Endothelial cell of umbilical vein (primary cell): Measurements from ENCODE around the gene CALN1.

Experiments
- EZH2 ChIP-seq: IDR thresholded peaks from 2 replicates; pipeline ENCODE4 v1.6.1; 2012; ENCODE audit warnings: borderline replicate concordance, low read depth, mild to moderate bottlenecking, moderate library complexity, low read length, inconsistent platforms; ENCODE audit not compliant: severe bottlenecking
- FOS ChIP-seq: IDR thresholded peaks from 2 replicates; pipeline ENCODE4 v1.6.1; 2011; ENCODE audit warnings: mild to moderate bottlenecking, low read length, moderate library complexity, borderline replicate concordance; ENCODE audit not compliant: insufficient read depth
- GATA2 ChIP-seq: IDR thresholded peaks from 2 replicates; pipeline ENCODE4 v1.7.0; 2011; ENCODE audit warnings: low read depth, mild to moderate bottlenecking, moderate library complexity, mixed read lengths, low read length; ENCODE audit not compliant: insufficient read length, insufficient read depth
- JUN ChIP-seq: IDR thresholded peaks from 2 replicates; pipeline ENCODE4 v1.6.1; 2011; ENCODE audit warnings: borderline replicate concordance, low read depth; ENCODE audit not compliant: insufficient read length, insufficient read depth
- MYC ChIP-seq: IDR thresholded peaks from one replicate; pipeline ENCODE4 v1.6.1; 2011; ENCODE audit warnings: mild to moderate bottlenecking, low read depth, low read length
- POLR2A ChIP-seq: IDR thresholded peaks from 2 replicates; pipeline ENCODE4 v1.6.1; 2012; ENCODE audit warnings: low read depth, mild to moderate bottlenecking, control low read depth, low read length
- POLR2AphosphoS5 ChIP-seq: IDR thresholded peaks from 2 replicates; pipeline ENCODE4 v1.6.1; 2012; ENCODE audit warnings: low read depth, mild to moderate bottlenecking, control low read depth, low read length, moderate library complexity; ENCODE audit not compliant: insufficient read depth
- TF ChIP-seq, protein P1 (sequence below), 2 donors: IDR thresholded peaks; 1 replicate in 1 of 2; 2 replicates in 1 of 2; pipeline ENCODE4 v1.5.1; 2011; ENCODE audit warnings: low read length in 2 of 2, mild to moderate bottlenecking in 2 of 2, moderate library complexity in 2 of 2, control low read depth in 1 of 2, inconsistent platforms in 1 of 2, low read depth in 1 of 2; ENCODE audit not compliant: insufficient read depth in 1 of 2; ENCODE audit errors: extremely low read depth in 1 of 2
- TF ChIP-seq, protein P2 (sequence below): IDR thresholded peaks from 2 replicates; pipeline ENCODE4 v1.6.1; 2011; ENCODE audit not compliant: insufficient read depth, insufficient read length

- TF ChIP-seq POLR2A (no peak), MYC (no peak), EZH2 (no peak), POLR2AphosphoS5 (no peak), JUN (no peak), FOS (no peak), GATA2 (no peak)
- TF ChIP-seq, protein P1, sequence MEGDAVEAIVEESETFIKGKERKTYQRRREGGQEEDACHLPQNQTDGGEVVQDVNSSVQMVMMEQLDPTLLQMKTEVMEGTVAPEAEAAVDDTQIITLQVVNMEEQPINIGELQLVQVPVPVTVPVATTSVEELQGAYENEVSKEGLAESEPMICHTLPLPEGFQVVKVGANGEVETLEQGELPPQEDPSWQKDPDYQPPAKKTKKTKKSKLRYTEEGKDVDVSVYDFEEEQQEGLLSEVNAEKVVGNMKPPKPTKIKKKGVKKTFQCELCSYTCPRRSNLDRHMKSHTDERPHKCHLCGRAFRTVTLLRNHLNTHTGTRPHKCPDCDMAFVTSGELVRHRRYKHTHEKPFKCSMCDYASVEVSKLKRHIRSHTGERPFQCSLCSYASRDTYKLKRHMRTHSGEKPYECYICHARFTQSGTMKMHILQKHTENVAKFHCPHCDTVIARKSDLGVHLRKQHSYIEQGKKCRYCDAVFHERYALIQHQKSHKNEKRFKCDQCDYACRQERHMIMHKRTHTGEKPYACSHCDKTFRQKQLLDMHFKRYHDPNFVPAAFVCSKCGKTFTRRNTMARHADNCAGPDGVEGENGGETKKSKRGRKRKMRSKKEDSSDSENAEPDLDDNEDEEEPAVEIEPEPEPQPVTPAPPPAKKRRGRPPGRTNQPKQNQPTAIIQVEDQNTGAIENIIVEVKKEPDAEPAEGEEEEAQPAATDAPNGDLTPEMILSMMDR (IDR thresholded peaks at IDR 0.05; ENCODE audit: extremely low read depth in 1 of 2, insufficient read depth in 1 of 2, low read depth in 1 of 2, low read length in 2 of 2), result no peak
- TF ChIP-seq, protein P2, sequence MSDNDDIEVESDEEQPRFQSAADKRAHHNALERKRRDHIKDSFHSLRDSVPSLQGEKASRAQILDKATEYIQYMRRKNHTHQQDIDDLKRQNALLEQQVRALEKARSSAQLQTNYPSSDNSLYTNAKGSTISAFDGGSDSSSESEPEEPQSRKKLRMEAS, result no peak
Measured at GRCh38 chr7:72308986-72309385, 103.2 kb downstream of the CALN1 start.
